GM21825 (cell line): Measurements from ENCODE around the gene ARHGAP12.
"Not testable (repeated sequence)": the region's sequence is repeated elsewhere in the genome, so short reads cannot be mapped to it uniquely, and the experiment has no call there.

ENCODE experiments used
- ATAC-seq: cut with Tn5 transposase; IDR thresholded peaks from one replicate; pipeline ENCODE4 v1.9.1; 2021; ENCODE audit warnings: mild to moderate bottlenecking, moderate library complexity; ENCODE audit not compliant: unreplicated experiment

Gene ARHGAP12

GRCh38 chr10:31773749-31774298 lies 154.8 kb downstream of the ARHGAP12 start:
- no peak for ATAC-seq

- ATAC-seq = no peak
Observed at GRCh38 chr10:31771331-31771831, 157.2 kb downstream of the ARHGAP12 start.

GRCh38 chr10:31770307-31770902 lies 158.2 kb downstream of the ARHGAP12 start:
- no peak for ATAC-seq

GRCh38 chr10:31769564-31769963 lies 159.1 kb downstream of the ARHGAP12 start:
- no peak for ATAC-seq

- ATAC-seq = not testable (repeated sequence)
Observed at GRCh38 chr10:31768935-31769334, 159.7 kb downstream of the ARHGAP12 start.

GRCh38 chr10:31768467-31768866 lies 160.2 kb downstream of the ARHGAP12 start:
- no peak for ATAC-seq

- ATAC-seq = no peak
Observed at GRCh38 chr10:31765541-31765940, 163.1 kb downstream of the ARHGAP12 start.

GRCh38 chr10:31762316-31762715 lies 166.3 kb downstream of the ARHGAP12 start:
- no peak for ATAC-seq

- no peak for ATAC-seq
Observed at GRCh38 chr10:31761156-31761555, 167.5 kb downstream of the ARHGAP12 start.

- no peak for ATAC-seq
Observed at GRCh38 chr10:31760674-31761081, 168.0 kb downstream of the ARHGAP12 start.

- peak; percentile 95 for ATAC-seq
Observed at GRCh38 chr10:31759799-31760626, 168.6 kb downstream of the ARHGAP12 start.

GRCh38 chr10:31759124-31759798 lies 169.4 kb downstream of the ARHGAP12 start:
- ATAC-seq = no peak

- no peak for ATAC-seq
Observed at GRCh38 chr10:31758495-31758894, 170.1 kb downstream of the ARHGAP12 start.

- no peak for ATAC-seq
Observed at GRCh38 chr10:31757831-31758230, 170.8 kb downstream of the ARHGAP12 start.

- ATAC-seq = no peak
Observed at GRCh38 chr10:31757386-31757791, 171.2 kb downstream of the ARHGAP12 start.

GRCh38 chr10:31756729-31757110 lies 171.9 kb downstream of the ARHGAP12 start:
- ATAC-seq = no peak

GRCh38 chr10:31756101-31756728 lies 172.4 kb downstream of the ARHGAP12 start:
- no peak for ATAC-seq
